HEK293T (cell line): ENCODE measurements around the gene RSF1.

Experiments
- ARNT ChIP-seq: fragments of 450-650 bp; IDR thresholded peaks from 2 replicates; pipeline ENCODE4 v1.6.1; 2017; ENCODE audit warnings: mild to moderate bottlenecking
- FOXM1 ChIP-seq: fragments of 450-650 bp; IDR thresholded peaks from 2 replicates; pipeline ENCODE4 v1.6.1; 2017; ENCODE audit warnings: mild to moderate bottlenecking, borderline replicate concordance
- NFRKB ChIP-seq: fragments of 450-650 bp; IDR thresholded peaks from 2 replicates; pipeline ENCODE4 v1.6.1; 2016; ENCODE audit warnings: mild to moderate bottlenecking, moderate library complexity
- SP1 ChIP-seq: fragments of 450-650 bp; IDR thresholded peaks from 2 replicates; pipeline ENCODE4 v1.6.1; 2017
- TARDBP ChIP-seq: fragments of 450-650 bp; IDR thresholded peaks from 2 replicates; pipeline ENCODE4 v1.6.1; 2016
- ZNF384 ChIP-seq: fragments of 450-650 bp; IDR thresholded peaks from 2 replicates; pipeline ENCODE4 v1.6.1; 2016

DNA sequence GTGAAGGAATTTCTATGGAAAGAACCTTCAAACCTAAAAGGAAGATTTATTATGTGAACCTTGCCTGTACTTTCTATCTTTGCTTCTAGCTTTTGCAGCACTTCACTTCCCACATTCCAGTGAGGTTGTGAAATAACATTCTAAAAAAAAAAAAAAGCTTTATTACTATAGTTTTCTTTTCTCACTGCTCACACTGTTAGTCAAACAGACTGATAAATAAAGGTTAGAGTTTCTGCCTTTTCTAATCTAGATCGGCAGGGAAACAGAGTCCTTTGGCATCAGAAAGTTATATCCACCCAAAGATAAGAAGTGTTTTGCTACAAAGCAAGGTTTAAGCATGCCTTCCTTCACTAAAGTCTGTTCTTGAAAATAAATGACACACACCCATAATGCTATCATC is 3.3 kb upstream of the RSF1 start:
- TF ChIP-seq TARDBP, result no peak
- TF ChIP-seq ARNT, result no peak
- no peak for TF ChIP-seq FOXM1
- TF ChIP-seq SP1, result no peak
- TF ChIP-seq NFRKB, result no peak
- TF ChIP-seq ZNF384, result peak; percentile 64; the same call in 1 of the 2 replicates
